Measurements from ENCODE around the gene FERMT3. TPM values are rescaled to one million over a fixed set of nuclear protein-coding genes. Genes with fewer than 3 reads are reported as not detected.
A peak's percentile ranks its signal among the peaks of the same experiment; 100 is the strongest.

FERMT3 gene
- total RNA-seq, 5 donors from 2014 or later (not counting 1 experiment from before 2014, with no cell fraction given): 115 to 184 (median 161) TPM

GRCh38 chr11:64176751-64177150, 29.8 kb upstream of the FERMT3 start:
- H3K27ac Mint-ChIP-seq: peak overlapping the region in 1 of 2 donors; percentile 48
- ATAC-seq (replicated peaks in 1 of 4) (peak in 2 of 4 experiments; percentile 34 to 49), DNase-seq (no peak)
- no peak overlapping the region for H3K4me3 Mint-ChIP-seq
- H3K36me3 Mint-ChIP-seq: no peaks in the 10 kb centered on the region
- Histone ChIP-seq H3K36me3 (ENCODE audit: control insufficient read depth in 2 of 2, extremely low read depth in 1 of 2, insufficient read depth in 1 of 2, low read length in 1 of 2) (no peaks in the 10 kb centered on the region), H3K4me1 (ENCODE audit: control insufficient read depth in 1 of 2, extremely low read depth in 1 of 2, insufficient read depth in 2 of 2, low read length in 2 of 2) (peaks cover 0 to 10% of the 10 kb centered on the region in 2 experiments), H3K27me3 (replicated peaks in 1 of 2; ENCODE audit: control insufficient read depth in 2 of 2, extremely low read depth in 1 of 2, insufficient read depth in 2 of 2, low read length in 1 of 2) (no peaks in the 10 kb centered on the region), H3K4me3 (ENCODE audit: control insufficient read depth in 1 of 2, extremely low read depth in 1 of 2, low read length in 1 of 2) (no peak overlapping the region), H3K9me3 (no peaks in the 10 kb centered on the region), H3K27ac (ENCODE audit: low read length) (no peak overlapping the region)
- peaks cover 15 to 27% (median 22%) of the 10 kb centered on the region in 3 donors for H3K4me1 Mint-ChIP-seq
- ChIA-PET POLR2A (interaction anchor here in 1 of 2 donors (0.7 kb wide), 1 partner anchor 107 kb away, joined by 6 read pairs; no protein-coding TSS in a partner anchor), CTCF (no interaction called here)
- H3K27me3 Mint-ChIP-seq: no peaks in the 10 kb centered on the region
- 43% methylated on average over 4 of the region's 8 CpGs for WGBS (ENCODE audit: insufficient coverage)
- H3K9me3 Mint-ChIP-seq: no peaks in the 10 kb centered on the region

DNA sequence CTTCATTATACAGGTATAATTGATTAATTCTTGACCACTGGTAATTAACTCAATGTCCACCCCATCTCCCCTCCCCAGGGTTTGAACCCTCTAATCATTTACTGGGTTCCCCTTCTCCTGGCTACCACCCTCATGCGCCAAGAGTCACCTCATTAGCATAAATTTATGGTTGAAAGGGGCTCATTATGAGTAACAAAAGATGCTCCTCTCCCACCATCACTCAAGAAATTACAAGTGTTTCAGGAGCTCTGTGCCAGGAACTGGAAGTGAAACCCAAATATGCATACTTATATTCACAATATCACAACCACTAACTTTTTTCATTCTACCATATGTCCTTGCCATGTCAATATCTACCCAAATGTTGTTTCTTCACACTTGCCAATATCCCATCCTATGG, 28.3 kb upstream of the FERMT3 start:
- Histone ChIP-seq H3K36me3 (ENCODE audit: control insufficient read depth in 2 of 2, extremely low read depth in 1 of 2, insufficient read depth in 1 of 2, low read length in 1 of 2) (no peaks in the 10 kb centered on the region), H3K4me1 (ENCODE audit: control insufficient read depth in 1 of 2, extremely low read depth in 1 of 2, insufficient read depth in 2 of 2, low read length in 2 of 2) (peaks cover 0 to 14% of the 10 kb centered on the region in 2 experiments), H3K4me3 (ENCODE audit: control insufficient read depth in 1 of 2, extremely low read depth in 1 of 2, low read length in 1 of 2) (no peak overlapping the region), H3K9me3 (no peaks in the 10 kb centered on the region), H3K27me3 (replicated peaks in 1 of 2; ENCODE audit: control insufficient read depth in 2 of 2, extremely low read depth in 1 of 2, insufficient read depth in 2 of 2, low read length in 1 of 2) (no peaks in the 10 kb centered on the region), H3K27ac (ENCODE audit: low read length) (no peak overlapping the region)
- DNase-seq: no peak
- POLR2A ChIA-PET: no interaction called here
- CTCF ChIA-PET: no interaction called here
- H3K27ac Mint-ChIP-seq: no peak overlapping the region
- no peaks in the 10 kb centered on the region for H3K9me3 Mint-ChIP-seq
- ATAC-seq (replicated peaks in 1 of 4): no peak
- no peaks in the 10 kb centered on the region for H3K27me3 Mint-ChIP-seq
- H3K4me3 Mint-ChIP-seq: no peak overlapping the region
- WGBS (ENCODE audit: insufficient coverage): no CpG with 5 or more reads among the region's 1 CpG
- no peaks in the 10 kb centered on the region for H3K36me3 Mint-ChIP-seq
- peaks cover 22 to 33% (median 29%) of the 10 kb centered on the region in 3 donors for H3K4me1 Mint-ChIP-seq

GRCh38 chr11:64178951-64179639, 27.4 kb upstream of the FERMT3 start:
- WGBS (ENCODE audit: insufficient coverage): 98% methylated on average over 10 of the region's 12 CpGs
- ChIA-PET CTCF (interaction anchor here in 1 of 2 donors (0.6 kb wide), 1 partner anchor 86 kb away, joined by 3 read pairs; no protein-coding TSS in a partner anchor), POLR2A (no interaction called here)
- Histone ChIP-seq H3K36me3 (ENCODE audit: control insufficient read depth in 2 of 2, extremely low read depth in 1 of 2, insufficient read depth in 1 of 2, low read length in 1 of 2) (no peaks in the 10 kb centered on the region), H3K9me3 (no peaks in the 10 kb centered on the region), H3K4me1 (ENCODE audit: control insufficient read depth in 1 of 2, extremely low read depth in 1 of 2, insufficient read depth in 2 of 2, low read length in 2 of 2) (peaks cover 0 to 22% of the 10 kb centered on the region in 2 experiments), H3K27ac (ENCODE audit: low read length) (no peak overlapping the region), H3K4me3 (ENCODE audit: control insufficient read depth in 1 of 2, extremely low read depth in 1 of 2, low read length in 1 of 2) (no peak overlapping the region), H3K27me3 (replicated peaks in 1 of 2; ENCODE audit: control insufficient read depth in 2 of 2, extremely low read depth in 1 of 2, insufficient read depth in 2 of 2, low read length in 1 of 2) (no peaks in the 10 kb centered on the region)
- no peak for ATAC-seq (replicated peaks in 1 of 4)
- peaks cover 30 to 42% (median 37%) of the 10 kb centered on the region in 3 donors for H3K4me1 Mint-ChIP-seq
- no peaks in the 10 kb centered on the region for H3K9me3 Mint-ChIP-seq
- no peak overlapping the region for H3K4me3 Mint-ChIP-seq
- H3K36me3 Mint-ChIP-seq: no peaks in the 10 kb centered on the region
- DNase-seq: no peak
- no peaks in the 10 kb centered on the region for H3K27me3 Mint-ChIP-seq
- no peak overlapping the region for H3K27ac Mint-ChIP-seq

DNA sequence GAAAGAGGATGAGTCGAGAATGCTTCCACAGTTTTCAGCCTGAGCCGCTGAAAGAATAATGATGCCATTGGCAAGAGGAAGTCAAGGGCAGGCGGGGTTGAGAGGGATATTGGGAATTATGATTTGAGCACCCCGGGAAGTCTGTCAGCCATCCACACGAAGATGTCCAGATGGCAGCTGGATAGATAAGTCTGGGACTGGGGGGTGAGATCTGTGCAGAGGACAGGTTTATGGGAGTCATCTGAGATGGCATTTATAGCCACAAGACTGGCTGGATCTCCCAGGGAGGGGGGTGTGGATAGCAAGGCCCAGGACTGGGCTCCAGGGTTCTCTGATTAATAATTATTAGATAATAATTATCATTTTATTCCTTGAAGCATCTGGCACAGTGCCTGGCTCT, 25.6 kb upstream of the FERMT3 start:
- Histone ChIP-seq H3K4me3 (ENCODE audit: control insufficient read depth in 1 of 2, extremely low read depth in 1 of 2, low read length in 1 of 2) (no peak overlapping the region), H3K36me3 (ENCODE audit: control insufficient read depth in 2 of 2, extremely low read depth in 1 of 2, insufficient read depth in 1 of 2, low read length in 1 of 2) (no peaks in the 10 kb centered on the region), H3K4me1 (ENCODE audit: control insufficient read depth in 1 of 2, extremely low read depth in 1 of 2, insufficient read depth in 2 of 2, low read length in 2 of 2) (peaks cover 0 to 34% of the 10 kb centered on the region in 2 experiments), H3K27ac (ENCODE audit: low read length) (no peak overlapping the region), H3K9me3 (no peaks in the 10 kb centered on the region), H3K27me3 (replicated peaks in 1 of 2; ENCODE audit: control insufficient read depth in 2 of 2, extremely low read depth in 1 of 2, insufficient read depth in 2 of 2, low read length in 1 of 2) (no peaks in the 10 kb centered on the region)
- no peaks in the 10 kb centered on the region for H3K9me3 Mint-ChIP-seq
- no peaks in the 10 kb centered on the region for H3K27me3 Mint-ChIP-seq
- POLR2A ChIA-PET: no interaction called here
- H3K4me3 Mint-ChIP-seq: no peak overlapping the region
- CTCF ChIA-PET: interaction anchor here in 1 of 2 donors (0.6 kb wide), 1 partner anchor 158 kb away, joined by 5 read pairs; no protein-coding TSS in a partner anchor
- peaks cover 36 to 53% (median 43%) of the 10 kb centered on the region in 3 donors for H3K4me1 Mint-ChIP-seq
- no peak for DNase-seq
- no peaks in the 10 kb centered on the region for H3K36me3 Mint-ChIP-seq
- WGBS (ENCODE audit: insufficient coverage): 96% methylated on average over 3 of the region's 5 CpGs
- no peak for ATAC-seq (replicated peaks in 1 of 4)
- no peak overlapping the region for H3K27ac Mint-ChIP-seq

- ChIA-PET POLR2A (interaction anchor here in 1 of 2 donors (0.5 to 0.7 kb wide), 2 partner anchors 9 to 182 kb away, joined by 3 to 5 read pairs; no protein-coding TSS in a partner anchor), CTCF (interaction anchor here (0.6 to 0.7 kb wide), 5 partner anchors 26 to 557 kb away, joined by 3 to 5 read pairs (median 3); no protein-coding TSS in a partner anchor)
- Histone ChIP-seq H3K4me1 (ENCODE audit: control insufficient read depth in 1 of 2, extremely low read depth in 1 of 2, insufficient read depth in 2 of 2, low read length in 2 of 2) (peaks cover 0 to 33% of the 10 kb centered on the region in 2 experiments), H3K4me3 (ENCODE audit: control insufficient read depth in 1 of 2, extremely low read depth in 1 of 2, low read length in 1 of 2) (no peak overlapping the region), H3K27me3 (replicated peaks in 1 of 2; ENCODE audit: control insufficient read depth in 2 of 2, extremely low read depth in 1 of 2, insufficient read depth in 2 of 2, low read length in 1 of 2) (no peaks in the 10 kb centered on the region), H3K27ac (ENCODE audit: low read length) (no peak overlapping the region), H3K36me3 (ENCODE audit: control insufficient read depth in 2 of 2, extremely low read depth in 1 of 2, insufficient read depth in 1 of 2, low read length in 1 of 2) (no peaks in the 10 kb centered on the region), H3K9me3 (no peaks in the 10 kb centered on the region)
- ATAC-seq (replicated peaks in 1 of 4): no peak
- H3K36me3 Mint-ChIP-seq: no peaks in the 10 kb centered on the region
- peak in 7 of 35 experiments; percentile 13 to 46 (median 27) for DNase-seq
- H3K4me3 Mint-ChIP-seq: no peak overlapping the region
- H3K9me3 Mint-ChIP-seq: no peaks in the 10 kb centered on the region
- 65% methylated on average over 13 of the region's 17 CpGs for WGBS (ENCODE audit: insufficient coverage)
- no peaks in the 10 kb centered on the region for H3K27me3 Mint-ChIP-seq
- peaks cover 35 to 52% (median 40%) of the 10 kb centered on the region in 3 donors for H3K4me1 Mint-ChIP-seq
- H3K27ac Mint-ChIP-seq: peak overlapping the region in 1 of 2 donors; percentile 34
These were observed 24.8 kb upstream of the FERMT3 start for GRCh38 chr11:64181506-64182411.

GRCh38 chr11:64183890-64184289, 22.6 kb upstream of the FERMT3 start:
- ATAC-seq (replicated peaks in 1 of 4) (no peak), DNase-seq (no peak)
- CTCF ChIA-PET: interaction anchor here in 1 of 2 donors (1.2 kb wide), 1 partner anchor 198 kb away, joined by 3 read pairs; no protein-coding TSS in a partner anchor
- no peak overlapping the region for H3K4me3 ChIP-seq (ENCODE audit: control insufficient read depth in 1 of 2, extremely low read depth in 1 of 2, low read length in 1 of 2)
- 95% methylated on average over 7 of the region's 7 CpGs for WGBS (ENCODE audit: insufficient coverage)
- no peaks in the 10 kb centered on the region for H3K27me3 ChIP-seq (replicated peaks in 1 of 2; ENCODE audit: control insufficient read depth in 2 of 2, extremely low read depth in 1 of 2, insufficient read depth in 2 of 2, low read length in 1 of 2)
- POLR2A ChIA-PET: interaction anchor here in 1 of 2 donors (0.9 kb wide), 1 partner anchor 119 kb away, joined by 6 read pairs; no protein-coding TSS in a partner anchor
- Mint-ChIP-seq H3K27me3 (no peaks in the 10 kb centered on the region), H3K4me1 (peaks cover 34 to 42% (median 35%) of the 10 kb centered on the region in 3 donors), H3K4me3 (peak overlapping the region in 2 of 3 donors; percentile 7 to 36), H3K27ac (peak overlapping the region in 1 of 2 donors; percentile 22), H3K9me3 (no peaks in the 10 kb centered on the region), H3K36me3 (no peaks in the 10 kb centered on the region)
- peaks cover 0 to 3% of the 10 kb centered on the region in 2 donors for H3K36me3 ChIP-seq (ENCODE audit: control insufficient read depth in 2 of 2, extremely low read depth in 1 of 2, insufficient read depth in 1 of 2, low read length in 1 of 2)
- H3K4me1 ChIP-seq (ENCODE audit: control insufficient read depth in 1 of 2, extremely low read depth in 1 of 2, insufficient read depth in 2 of 2, low read length in 2 of 2): peaks cover 3 to 29% of the 10 kb centered on the region in 2 experiments
- H3K9me3 ChIP-seq: no peaks in the 10 kb centered on the region
- H3K27ac ChIP-seq (ENCODE audit: low read length): no peak overlapping the region

Measured in T-cell (primary cell).